ENCODE measurements around the gene MSANTD7. TPM values are rescaled to one million over a fixed set of nuclear protein-coding genes. Genes with fewer than 3 reads are reported as not detected.
A peak's percentile ranks its signal among the peaks of the same experiment; 100 is the strongest.

The MSANTD7 gene
- polyA plus RNA-seq, 1 donor (not counting 4 experiments of a cell fraction or from before 2014, with no cell fraction given): 8.6 TPM

DNA sequence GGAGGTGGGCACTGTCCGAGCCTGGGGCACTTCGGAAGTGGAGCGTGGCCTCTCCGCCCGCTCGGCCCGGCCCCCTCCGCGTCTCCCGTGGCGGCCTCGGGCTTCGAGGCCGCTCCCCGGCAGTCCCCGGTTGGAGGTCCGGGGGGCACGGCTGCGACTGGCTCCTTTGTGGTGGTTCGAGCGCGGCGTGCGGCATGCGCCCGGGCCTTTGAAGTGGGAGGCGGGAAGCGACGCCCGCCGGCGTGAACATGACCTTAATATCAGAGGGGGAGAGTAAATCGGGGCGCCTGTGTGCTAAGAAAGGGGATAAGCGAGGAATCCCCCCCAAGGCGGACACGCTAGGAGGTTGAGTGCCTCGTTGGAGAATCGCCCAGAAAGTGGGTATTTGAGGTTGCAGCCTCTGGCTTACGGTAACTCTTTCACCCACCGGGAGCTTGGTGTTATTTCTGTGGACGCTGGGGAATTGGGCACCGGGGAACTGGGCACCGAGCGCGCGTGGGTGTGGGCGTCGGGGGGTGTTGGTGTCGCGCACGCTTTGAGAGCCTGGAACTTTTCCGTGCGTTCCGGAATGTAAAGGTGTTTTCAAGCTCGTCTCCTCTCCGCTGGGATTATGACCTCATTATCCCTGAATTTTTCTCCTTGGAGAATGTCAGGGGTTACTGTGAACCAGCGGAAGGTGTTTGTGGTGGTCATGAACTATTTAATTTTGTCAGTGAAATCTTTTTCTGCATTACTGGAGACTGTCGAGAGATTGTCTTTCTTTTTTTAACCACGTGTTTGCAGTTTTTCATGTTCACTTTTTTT is 41.2 kb downstream of the MSANTD7 start:
- no peak for DNase-seq (ENCODE audit: low read depth, low spot score)
- Histone ChIP-seq H2AFZ (ENCODE audit: control insufficient read depth, low read length) (peak overlapping the region; percentile 76), H3K9ac (ENCODE audit: control insufficient read depth, extremely low read depth, insufficient read depth, low read length) (peak overlapping the region; percentile 99), H3K79me2 (ENCODE audit: control insufficient read depth, insufficient read depth, low read length) (peaks cover 68% of the 10 kb centered on the region), H3K4me3 (ENCODE audit: control insufficient read depth in 2 of 3, extremely low read depth in 1 of 3, insufficient read depth in 2 of 3, low read depth in 1 of 3, low read length in 3 of 3) (peak overlapping the region; percentile 80 to 100 (median 89)), H3K27ac (ENCODE audit: control insufficient read depth, insufficient read depth, low read length) (peak overlapping the region; percentile 96), H3K4me1 (ENCODE audit: control insufficient read depth, extremely low read depth, insufficient read depth, low read length) (peaks cover 20% of the 10 kb centered on the region), H3K9me3 (ENCODE audit: control insufficient read depth, low read depth, low read length) (no peaks in the 10 kb centered on the region), H3K36me3 (ENCODE audit: control insufficient read depth in 2 of 2, extremely low read depth in 1 of 2, insufficient read depth in 2 of 2, low read length in 2 of 2) (peaks cover 2 to 7% of the 10 kb centered on the region in 2 experiments), H3K27me3 (ENCODE audit: control insufficient read depth, extremely low read depth, insufficient read depth, low read length) (no peaks in the 10 kb centered on the region), H3K9me1 (ENCODE audit: control insufficient read depth, extremely low read depth, insufficient read depth, low read length) (peaks cover 2% of the 10 kb centered on the region), H4K20me1 (ENCODE audit: control insufficient read depth, extremely low read depth, insufficient read depth, low read length) (no peaks in the 10 kb centered on the region), H3K4me2 (ENCODE audit: control insufficient read depth, extremely low read depth, insufficient read depth, low read depth, low read length) (peak overlapping the region; percentile 97)
- dilution Hi-C loops (cut with MboI; ENCODE audit: extremely low pct_ligation_motif_present, low sequenced_read_pairs): no loop called here
- no peak for FAIRE-seq
- TF ChIP-seq CTCF (optimal IDR thresholded peaks at IDR 0.05 in 1 of 3, IDR thresholded peaks at IDR 0.05 in 1 of 3, conservative IDR thresholded peaks at IDR 0.05 in 1 of 3; ENCODE audit: extremely low read depth in 1 of 3, insufficient read depth in 2 of 3, low read length in 3 of 3) (no peak), EZH2 (IDR thresholded peaks at IDR 0.05; ENCODE audit: low read length) (no peak)

- H2AFZ ChIP-seq (ENCODE audit: control insufficient read depth, low read length): peak overlapping the region; percentile 76
- no peaks in the 10 kb centered on the region for H3K27me3 ChIP-seq (ENCODE audit: control insufficient read depth, extremely low read depth, insufficient read depth, low read length)
- peaks cover 2% of the 10 kb centered on the region for H3K9me1 ChIP-seq (ENCODE audit: control insufficient read depth, extremely low read depth, insufficient read depth, low read length)
- peak overlapping the region; percentile 80 to 100 (median 89) for H3K4me3 ChIP-seq (ENCODE audit: control insufficient read depth in 2 of 3, extremely low read depth in 1 of 3, insufficient read depth in 2 of 3, low read depth in 1 of 3, low read length in 3 of 3)
- TF ChIP-seq EZH2 (IDR thresholded peaks at IDR 0.05; ENCODE audit: low read length) (no peak), CTCF (optimal IDR thresholded peaks at IDR 0.05 in 1 of 3, IDR thresholded peaks at IDR 0.05 in 1 of 3, conservative IDR thresholded peaks at IDR 0.05 in 1 of 3; ENCODE audit: extremely low read depth in 1 of 3, insufficient read depth in 2 of 3, low read length in 3 of 3) (no peak)
- dilution Hi-C loops (cut with MboI; ENCODE audit: extremely low pct_ligation_motif_present, low sequenced_read_pairs): no loop called here
- DNase-seq (ENCODE audit: low read depth, low spot score): no peak
- no peaks in the 10 kb centered on the region for H3K9me3 ChIP-seq (ENCODE audit: control insufficient read depth, low read depth, low read length)
- peak overlapping the region; percentile 99 for H3K9ac ChIP-seq (ENCODE audit: control insufficient read depth, extremely low read depth, insufficient read depth, low read length)
- peaks cover 20% of the 10 kb centered on the region for H3K4me1 ChIP-seq (ENCODE audit: control insufficient read depth, extremely low read depth, insufficient read depth, low read length)
- no peaks in the 10 kb centered on the region for H4K20me1 ChIP-seq (ENCODE audit: control insufficient read depth, extremely low read depth, insufficient read depth, low read length)
- no peak for FAIRE-seq
- H3K36me3 ChIP-seq (ENCODE audit: control insufficient read depth in 2 of 2, extremely low read depth in 1 of 2, insufficient read depth in 2 of 2, low read length in 2 of 2): peaks cover 2 to 7% of the 10 kb centered on the region in 2 experiments
- peak overlapping the region; percentile 97 for H3K4me2 ChIP-seq (ENCODE audit: control insufficient read depth, extremely low read depth, insufficient read depth, low read depth, low read length)
- H3K27ac ChIP-seq (ENCODE audit: control insufficient read depth, insufficient read depth, low read length): peak overlapping the region; percentile 96
- peaks cover 73% of the 10 kb centered on the region for H3K79me2 ChIP-seq (ENCODE audit: control insufficient read depth, insufficient read depth, low read length)
These were observed 41.8 kb downstream of the MSANTD7 start for GRCh38 chr10:14879928-14880193.

Measured in keratinocyte (primary cell).